Neutrophil (primary cell): ENCODE results near the gene RAB40C.

Experiments used
- H3K27ac ChIP-seq: fragments of 200-600 bp; sonication (generic); 2 replicates; pipeline ENCODE4 v1.5.1; 2016; ENCODE audit warnings: mild to moderate bottlenecking, moderate library complexity
- H3K27me3 ChIP-seq: fragments of 200-600 bp; sonication (generic); 2 replicates; pipeline ENCODE4 v1.6.0; 2016; ENCODE audit warnings: mild to moderate bottlenecking
- H3K36me3 ChIP-seq: fragments of 200-600 bp; sonication (generic); 2 replicates; pipeline ENCODE4 v1.5.1; 2017
- H3K4me1 ChIP-seq, 2 experiments: fragments of 200-600 bp in 1 of 2; sonication (generic) in 1 of 2; 1 replicate in 1 of 2; 2 replicates in 1 of 2; pipeline versions ENCODE4 v1.5.1 to v1.6.1; 2013 to 2016; ENCODE audit warnings: low read depth in 1 of 2, low read length in 1 of 2, mild to moderate bottlenecking in 1 of 2, moderate library complexity in 1 of 2; ENCODE audit not compliant: control insufficient read depth in 1 of 2, insufficient read depth in 1 of 2
- H3K4me3 ChIP-seq, 2 experiments: fragments of 200-600 bp in 1 of 2; sonication (generic) in 1 of 2; 1 replicate in 1 of 2; 2 replicates in 1 of 2; pipeline ENCODE4 v1.5.1; 2013 to 2016; ENCODE audit warnings: low read depth in 1 of 2, low read length in 1 of 2, mild to moderate bottlenecking in 1 of 2, moderate library complexity in 1 of 2
- H3K9me3 ChIP-seq: fragments of 200-600 bp; sonication (generic); 2 replicates; pipeline ENCODE4 v1.5.1; 2016
- CTCF ChIP-seq: fragments of 200-600 bp; sonication (generic); IDR thresholded peaks from 2 replicates; pipeline ENCODE4 v1.5.1; 2016; ENCODE audit warnings: antibody characterized with exemption

RAB40C gene

DNA sequence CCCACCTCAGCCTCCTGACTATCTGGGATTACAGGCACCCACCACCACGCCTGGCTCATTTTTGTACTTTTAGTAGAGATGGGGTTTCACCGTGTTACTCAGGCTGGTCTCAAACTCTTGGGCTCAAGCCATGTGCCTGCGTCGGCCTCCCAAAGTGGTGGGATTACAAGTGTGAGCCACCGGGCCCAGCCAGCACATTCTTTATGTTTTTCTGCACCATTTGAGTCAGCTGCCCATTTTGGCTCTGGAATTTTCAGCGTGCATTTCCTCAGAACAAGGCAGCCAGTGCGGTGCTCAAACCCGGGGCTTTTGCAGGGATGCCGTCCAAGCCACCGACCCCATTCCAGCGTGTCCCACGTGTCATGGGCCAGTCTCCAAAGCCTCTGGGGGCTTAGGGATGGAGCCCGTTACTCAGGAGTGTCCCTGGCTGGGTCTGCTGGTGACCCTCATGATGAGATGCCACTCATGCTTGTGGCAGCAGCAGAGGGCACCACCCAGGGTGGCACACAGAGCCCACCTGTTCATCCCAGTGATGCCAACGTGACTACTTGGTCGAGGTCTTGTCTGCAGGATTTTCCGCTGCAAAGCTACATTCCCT is 3.7 kb upstream of the RAB40C start:
- Histone ChIP-seq H3K4me3 (no peak overlapping the region), H3K27ac (no peak overlapping the region), H3K4me1 (peaks cover 22 to 25% of the 10 kb centered on the region in 2 experiments), H3K9me3 (no peaks in the 10 kb centered on the region), H3K36me3 (peaks cover 10% of the 10 kb centered on the region), H3K27me3 (peaks cover 12% of the 10 kb centered on the region)
- no peak for TF ChIP-seq CTCF

GRCh38 chr16:586645-587590 is 2.9 kb upstream of the RAB40C start:
- peaks cover 10% of the 10 kb centered on the region for H3K36me3 ChIP-seq
- H3K4me3 ChIP-seq: no peak overlapping the region
- peaks cover 12% of the 10 kb centered on the region for H3K27me3 ChIP-seq
- H3K4me1 ChIP-seq: peaks cover 30 to 33% of the 10 kb centered on the region in 2 experiments
- no peak for TF ChIP-seq CTCF
- H3K27ac ChIP-seq: no peak overlapping the region
- no peaks in the 10 kb centered on the region for H3K9me3 ChIP-seq

DNA sequence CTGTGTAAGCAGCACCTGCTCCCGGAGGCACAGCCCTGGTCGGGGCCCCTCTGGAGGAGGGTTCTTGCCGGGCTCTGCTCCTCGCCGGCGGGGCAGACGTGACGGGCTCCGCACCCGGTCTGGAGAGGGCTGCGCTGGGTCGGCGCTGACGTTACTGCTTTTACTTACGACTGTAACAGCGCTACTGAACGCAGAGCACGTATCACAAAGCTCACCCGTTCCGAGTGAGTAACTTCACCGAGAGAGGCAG is 1.3 kb upstream of the RAB40C start:
- TF ChIP-seq CTCF: no peak
- peak overlapping the region; percentile 79 to 99 for H3K4me3 ChIP-seq
- peaks cover 12% of the 10 kb centered on the region for H3K27me3 ChIP-seq
- H3K9me3 ChIP-seq: no peaks in the 10 kb centered on the region
- peak overlapping the region; percentile 96 for H3K27ac ChIP-seq
- H3K4me1 ChIP-seq: peaks cover 47 to 49% of the 10 kb centered on the region in 2 experiments
- H3K36me3 ChIP-seq: peaks cover under 1% of the 10 kb centered on the region

DNA sequence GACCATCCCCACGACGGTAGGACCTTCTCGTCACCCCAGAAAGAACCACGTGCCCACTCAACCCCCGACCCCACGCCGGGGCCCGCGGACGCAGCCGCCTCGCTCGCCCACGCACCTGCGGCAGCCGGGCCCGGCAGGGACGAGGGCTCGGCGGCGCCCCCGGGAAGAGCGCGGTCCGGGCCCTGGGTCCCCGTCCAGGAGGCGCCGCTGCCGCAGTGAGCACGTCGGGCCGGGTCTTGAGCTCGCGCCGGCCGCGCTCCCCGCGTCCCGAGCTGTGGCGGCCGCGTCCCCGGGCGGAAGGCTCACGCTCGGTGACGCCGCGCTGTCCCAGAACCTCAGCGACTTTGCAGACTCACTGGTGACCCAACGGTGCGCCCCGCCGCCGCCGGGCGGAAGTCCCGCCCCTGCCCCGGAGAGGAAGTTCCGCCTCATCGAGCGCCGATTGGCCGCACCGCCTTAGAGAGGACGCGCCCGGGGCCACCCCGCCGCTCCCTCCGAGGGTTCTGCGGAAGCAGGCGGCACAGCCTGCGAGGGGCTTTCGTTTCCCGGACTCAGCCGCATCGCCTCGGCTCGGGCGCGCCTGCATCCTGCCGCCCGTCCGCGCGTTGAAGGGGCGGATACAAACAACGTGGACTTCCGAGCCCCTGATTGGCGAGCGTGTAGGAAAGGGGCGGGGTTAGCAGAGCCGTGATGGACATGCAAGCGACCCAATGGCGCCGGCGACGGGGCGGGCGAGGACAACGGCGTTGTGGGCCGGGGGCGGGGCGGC is 793 bp upstream of the RAB40C start:
- peak overlapping the region; percentile 96 for H3K27ac ChIP-seq
- H3K9me3 ChIP-seq: no peaks in the 10 kb centered on the region
- peak; percentile 32 for TF ChIP-seq CTCF
- H3K36me3 ChIP-seq: no peaks in the 10 kb centered on the region
- H3K4me3 ChIP-seq: peak overlapping the region; percentile 79 to 99
- H3K27me3 ChIP-seq: peaks cover 12% of the 10 kb centered on the region
- H3K4me1 ChIP-seq: peaks cover 52 to 54% of the 10 kb centered on the region in 2 experiments

GRCh38 chr16:590188-590814 is 435 bp downstream of the RAB40C start:
- H3K9me3 ChIP-seq: no peaks in the 10 kb centered on the region
- peaks cover 10% of the 10 kb centered on the region for H3K27me3 ChIP-seq
- no peak for TF ChIP-seq CTCF
- H3K4me1 ChIP-seq: peaks cover 63 to 66% of the 10 kb centered on the region in 2 experiments
- H3K4me3 ChIP-seq: peak overlapping the region; percentile 72 to 73
- peak overlapping the region; percentile 96 for H3K27ac ChIP-seq
- H3K36me3 ChIP-seq: no peaks in the 10 kb centered on the region
